Measurements from ENCODE around the gene ZNF787.
"Not testable (repeated sequence)": the region's sequence is repeated elsewhere in the genome, so short reads cannot be mapped to it uniquely, and the experiment has no call there.

Gene ZNF787

DNA sequence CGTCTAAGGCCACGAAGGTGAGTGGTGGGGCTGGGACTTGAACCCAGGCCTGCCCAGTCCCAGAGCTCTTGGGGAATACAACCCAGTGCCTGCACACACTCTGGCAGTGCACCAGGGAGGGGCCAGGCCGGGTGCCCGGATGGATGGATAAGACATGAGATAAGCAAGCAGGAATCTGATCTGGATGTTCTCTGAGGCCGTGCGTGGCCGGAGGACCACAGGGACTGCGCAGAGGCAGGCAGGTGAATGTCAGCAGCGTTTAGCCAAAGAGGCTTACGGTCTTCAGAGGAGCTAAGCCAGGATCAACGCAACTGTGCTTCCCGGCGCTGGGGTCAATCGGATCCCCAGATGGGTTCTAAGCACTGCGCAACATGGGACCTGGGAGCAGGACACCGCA is 1.5 kb downstream of the ZNF787 start:
- DNase-seq: no peak

DNA sequence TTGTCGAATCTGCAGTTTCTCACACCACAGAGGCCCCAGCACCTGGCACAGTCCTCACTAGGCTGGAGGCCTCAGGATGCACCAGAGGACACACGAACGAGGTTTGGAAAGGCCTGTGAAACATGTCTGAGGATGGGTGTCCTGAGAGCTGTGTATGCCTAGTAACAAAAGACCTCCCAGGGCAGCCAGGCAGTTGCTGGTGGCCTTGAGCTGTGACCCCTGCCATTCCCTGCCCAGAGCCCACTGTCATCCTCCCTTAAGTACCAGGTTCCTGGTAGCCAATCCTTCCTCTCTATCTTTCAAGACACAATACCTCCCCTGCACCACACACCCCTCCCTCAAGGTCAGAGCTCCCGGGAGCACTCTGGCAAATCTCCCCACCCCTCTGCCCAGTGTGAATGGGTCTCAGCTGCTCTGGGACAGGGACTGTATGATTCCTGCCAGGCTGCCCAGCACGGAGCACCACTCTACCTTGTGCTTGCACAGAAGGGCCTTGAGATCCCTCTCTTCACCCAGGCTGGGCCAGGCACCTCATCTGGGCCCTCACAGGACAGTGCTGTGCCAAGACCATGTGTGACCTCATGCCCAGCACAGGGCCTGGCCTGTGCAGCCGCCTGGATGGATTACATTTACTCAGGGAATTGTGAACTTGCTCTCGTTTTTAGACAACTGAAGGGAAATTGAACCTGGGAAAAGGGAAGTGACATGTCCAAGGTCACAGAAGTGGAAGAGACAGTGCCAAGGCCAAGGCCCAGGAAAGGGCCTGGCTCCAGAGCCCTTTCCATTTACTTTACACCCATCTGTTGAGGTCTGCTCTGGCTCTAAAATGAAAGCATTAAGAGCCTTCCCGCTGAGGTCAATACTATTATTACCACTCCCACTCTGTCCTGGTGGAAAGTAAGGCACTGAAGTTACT is 2.2 kb downstream of the ZNF787 start:
- DNase-seq: no peak

GRCh38 chr19:56117889-56118288 is 3.2 kb downstream of the ZNF787 start:
- no peak for DNase-seq

DNA sequence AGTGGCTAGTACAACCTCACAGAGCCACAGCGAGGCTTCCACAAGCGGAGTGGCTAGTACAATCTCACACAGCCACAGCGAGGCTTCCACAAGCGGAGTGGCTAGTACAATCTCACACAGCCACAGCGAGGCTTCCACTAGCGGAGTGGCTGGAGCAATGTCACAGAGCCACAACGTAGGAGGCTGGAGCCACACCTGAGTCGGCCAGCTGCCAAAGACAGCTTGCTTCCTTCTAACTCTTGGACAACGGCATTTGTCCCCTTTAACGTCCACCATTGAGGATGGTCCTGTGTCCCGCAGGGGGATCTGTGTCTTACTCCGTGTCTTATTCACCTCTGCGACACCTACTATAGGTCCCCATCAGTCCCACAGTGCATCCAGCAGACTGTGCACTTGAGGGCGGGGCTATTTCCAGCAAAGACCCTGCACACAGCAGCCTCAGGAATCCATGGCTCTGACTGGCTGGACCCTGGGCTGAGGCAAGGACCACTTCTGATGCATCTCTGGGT is 3.7 kb downstream of the ZNF787 start:
- DNase-seq: no peak

DNA sequence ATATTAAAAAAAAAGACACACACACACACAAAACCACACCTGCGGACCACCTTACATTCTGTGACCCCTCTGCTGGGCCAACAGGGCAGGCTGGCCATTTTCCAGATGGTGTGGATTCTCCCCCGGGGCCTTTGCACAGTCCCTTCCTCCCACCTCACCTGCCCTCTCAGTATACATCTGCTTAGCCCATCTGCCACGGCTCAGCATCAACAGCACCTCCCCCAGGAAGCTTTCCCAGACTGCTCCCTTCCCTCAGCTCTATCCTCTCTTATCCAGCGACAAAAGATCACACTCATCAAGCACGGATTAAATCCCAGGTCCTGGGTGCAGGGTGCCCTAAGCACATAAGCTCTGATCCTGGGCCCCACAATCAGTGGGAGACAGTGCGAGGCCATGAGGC is 4.5 kb downstream of the ZNF787 start:
- DNase-seq: no peak

GRCh38 chr19:56115490-56115889 is 5.6 kb downstream of the ZNF787 start:
- no peak for DNase-seq

- DNase-seq: no peak
These were observed 6.4 kb downstream of the ZNF787 start for GRCh38 chr19:56114778-56115110.

GRCh38 chr19:56114051-56114777 is 6.9 kb downstream of the ZNF787 start:
- DNase-seq: no peak

DNA sequence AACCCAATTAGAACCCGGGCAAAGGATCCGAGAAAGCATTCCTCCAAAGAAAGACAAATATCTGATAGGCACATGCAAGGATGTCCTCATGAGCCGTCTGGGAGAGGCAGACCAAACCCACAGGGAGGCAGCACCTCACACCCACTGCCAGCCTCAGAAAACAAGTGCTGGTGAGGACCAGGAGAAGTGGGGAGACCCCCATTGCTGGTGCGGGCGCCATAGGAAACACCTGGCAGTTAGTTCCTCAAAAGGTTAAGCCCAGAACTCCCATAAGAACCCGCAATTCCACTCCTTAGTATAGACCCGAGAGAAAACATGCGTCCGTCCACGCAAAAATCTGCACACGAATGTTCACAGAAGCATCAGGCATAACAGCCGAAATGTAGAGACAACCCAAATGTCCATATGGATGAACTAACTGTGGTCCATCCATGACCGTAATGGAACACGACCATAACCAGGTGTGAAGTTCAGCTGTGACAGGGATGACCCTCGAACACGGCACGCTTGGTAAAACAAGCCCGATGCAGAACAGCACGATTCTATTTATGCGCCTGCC is 7.9 kb downstream of the ZNF787 start:
- no peak for DNase-seq

- DNase-seq: no peak
These were observed 8.8 kb downstream of the ZNF787 start for GRCh38 chr19:56112313-56112709.

DNA sequence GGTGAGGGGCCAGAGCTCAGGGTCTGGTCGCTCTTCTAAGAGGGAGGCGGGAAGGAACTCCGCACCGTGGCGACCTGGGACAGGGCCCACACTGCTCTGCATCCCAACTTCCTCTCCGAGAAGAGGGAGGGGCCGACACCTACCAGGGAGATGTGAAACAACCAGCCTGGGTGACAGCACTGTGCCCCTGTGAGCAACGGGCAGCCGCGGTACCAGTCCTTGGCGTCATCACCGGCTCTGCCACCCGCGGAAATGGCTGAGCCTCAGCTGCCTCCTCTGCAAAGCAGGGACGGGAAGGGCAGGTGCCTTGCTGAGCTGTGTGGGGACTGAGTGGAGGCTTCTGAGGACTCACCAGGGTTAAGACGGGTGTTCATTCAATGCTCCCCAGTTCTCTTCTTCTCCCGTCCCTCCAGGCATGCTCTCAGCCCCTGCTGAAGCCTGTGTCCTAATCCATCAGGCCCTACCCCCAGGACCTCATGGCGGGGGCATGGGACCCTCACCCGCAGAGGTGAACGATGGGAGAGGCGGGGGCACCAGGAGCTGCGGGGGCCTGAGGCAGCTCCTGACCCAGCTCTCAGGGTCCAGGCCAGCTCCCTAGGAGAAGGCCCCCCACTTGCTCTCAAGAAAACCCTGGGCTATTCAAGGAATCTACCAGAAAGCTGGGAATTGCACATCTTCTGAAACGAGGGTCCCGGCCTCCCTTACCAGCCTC is 9.3 kb downstream of the ZNF787 start:
- peak; percentile 39 for DNase-seq

GRCh38 chr19:56110515-56111448 is 10.3 kb downstream of the ZNF787 start:
- no peak for DNase-seq

- DNase-seq: no peak
These were observed 11.9 kb downstream of the ZNF787 start for GRCh38 chr19:56109226-56109625.

DNA sequence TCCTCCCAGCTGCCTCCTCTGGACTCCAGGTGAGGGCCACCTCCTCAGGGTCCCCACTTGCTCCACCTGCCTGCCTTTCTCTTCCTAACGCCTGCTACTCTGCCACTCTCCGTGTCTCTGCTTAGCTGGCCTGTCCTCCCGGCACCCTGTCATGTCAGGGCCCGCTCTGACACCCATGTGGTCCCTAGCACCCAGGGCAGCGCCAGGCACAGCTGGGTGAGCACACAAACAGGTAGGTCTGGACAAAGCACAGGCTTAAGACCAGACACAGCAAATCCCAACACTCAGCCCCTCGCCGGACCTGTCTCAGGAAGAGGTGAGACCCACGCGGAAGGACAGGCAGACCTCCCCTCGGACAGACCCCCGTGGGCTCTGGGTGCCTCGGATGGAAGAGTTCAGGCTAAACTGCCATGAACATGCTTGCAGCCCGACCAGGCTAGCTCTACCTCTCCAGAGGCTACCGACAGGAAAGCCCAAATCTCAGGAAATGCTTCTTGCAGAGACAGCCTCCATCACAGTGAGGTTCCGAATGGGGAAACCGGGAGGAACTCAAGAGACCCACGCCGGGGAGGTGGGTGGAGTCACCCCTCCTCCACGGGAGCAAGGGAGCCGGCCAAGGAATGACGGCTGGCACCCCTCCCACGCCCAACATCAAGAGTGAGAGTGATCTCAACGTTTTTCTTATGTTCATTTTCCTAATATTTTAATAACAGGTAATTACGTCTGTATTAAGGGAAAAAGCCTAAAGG is 12.5 kb downstream of the ZNF787 start:
- DNase-seq: no peak

- no peak for DNase-seq
These were observed 13.3 kb downstream of the ZNF787 start for GRCh38 chr19:56107626-56108351.

- DNase-seq: no peak
These were observed 14.1 kb downstream of the ZNF787 start for GRCh38 chr19:56106993-56107392.

DNA sequence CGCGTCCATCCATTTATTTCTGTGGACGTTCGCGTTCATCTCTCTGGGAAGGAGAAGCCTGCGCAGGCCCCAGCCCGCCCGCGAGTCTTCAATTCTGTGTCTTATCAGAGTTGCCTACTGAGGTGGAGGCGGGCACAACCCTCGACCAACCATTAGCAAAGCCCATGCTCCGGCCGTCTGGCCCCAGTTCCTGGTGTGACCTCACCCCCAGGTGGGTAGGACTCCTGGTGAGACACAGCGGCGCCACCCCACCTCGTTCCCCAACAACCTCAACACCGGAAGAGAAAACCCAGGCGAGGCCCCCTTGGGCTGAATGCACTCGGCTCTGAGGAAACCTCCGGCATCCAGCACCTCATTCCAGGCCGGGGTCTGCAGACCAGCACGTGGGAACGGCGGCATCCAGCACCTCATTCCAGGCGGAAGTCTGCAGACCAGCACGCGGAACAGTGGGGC is 14.7 kb downstream of the ZNF787 start:
- no peak for DNase-seq

DNA sequence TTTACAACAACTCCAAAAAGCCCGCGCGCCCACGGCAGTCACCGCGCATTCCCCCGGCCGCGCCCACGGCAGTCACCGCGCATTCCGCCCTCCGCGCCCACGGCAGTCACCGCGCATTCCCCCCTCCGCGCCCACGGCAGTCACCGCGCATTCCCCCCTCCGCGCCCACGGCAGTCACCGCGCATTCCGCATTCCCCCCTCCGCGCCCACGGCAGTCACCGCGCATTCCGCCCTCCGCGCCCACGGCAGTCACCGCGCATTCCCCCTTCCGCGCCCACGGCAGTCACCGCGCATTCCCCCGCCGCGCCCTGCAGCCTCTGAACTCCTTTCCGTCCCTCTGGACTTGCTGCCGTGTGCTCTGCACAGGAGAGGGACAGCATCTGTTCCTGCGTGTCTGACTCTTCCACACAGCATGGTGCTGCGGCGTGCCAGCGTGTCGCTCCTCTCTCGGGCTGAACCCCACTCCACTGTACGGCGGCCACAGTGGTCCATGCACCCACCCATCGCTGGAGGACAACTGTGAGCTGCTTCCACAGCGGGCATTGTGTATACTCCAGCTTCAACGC is 15.2 kb downstream of the ZNF787 start:
- not testable (repeated sequence) for DNase-seq

GRCh38 chr19:56105090-56105701 is 15.9 kb downstream of the ZNF787 start:
- peak; percentile 48 for DNase-seq

GRCh38 chr19:56104423-56104822 is 16.7 kb downstream of the ZNF787 start:
- DNase-seq: no peak
